ENCODE results near the gene TAS1R1. TPM values are rescaled to one million over a fixed set of nuclear protein-coding genes. Genes with fewer than 3 reads are reported as not detected.
A peak's percentile ranks its signal among the peaks of the same experiment; 100 is the strongest.

TAS1R1 gene
- total and polyA plus RNA-seq, 12 donors = not detected

GRCh38 chr1:6536291-6536690 is 18.8 kb upstream of the TAS1R1 start:
- intact Hi-C loops (cut with DNase I) = loop anchor here in 1 of 10 donors (10.0 kb wide), 1 partner anchor 51 kb away; no protein-coding TSS in a partner anchor
- whole genome bisulfite sequencing, 2 donors = 79 to 87% methylated on average over 5 of the region's 5 CpGs
- Histone ChIP-seq H3K27me3 (no peaks in the 10 kb centered on the region), H3K4me1 (peaks cover 0 to 9% (median 3%) of the 10 kb centered on the region in 9 donors), H3K9me3 (no peaks in the 10 kb centered on the region), H3K27ac (no peak overlapping the region), H3K36me3 (peaks cover 0 to 95% (median 31%) of the 10 kb centered on the region in 9 donors), H3K4me3 (no peak overlapping the region)
- DNase-seq (no peak), ATAC-seq (no peak)
- TF ChIP-seq CTCF (IDR thresholded peaks at IDR 0.05) = no peak

- H3K27ac ChIP-seq = no peak overlapping the region
- peaks cover 0 to 95% (median 11%) of the 10 kb centered on the region in 9 donors for H3K36me3 ChIP-seq
- intact Hi-C loops (cut with DNase I) = loop anchor here in 1 of 10 donors (10.0 kb wide), 1 partner anchor 54 kb away; no protein-coding TSS in a partner anchor
- DNase-seq (no peak), ATAC-seq (no peak)
- 55 to 72% methylated on average over 3 of the region's 3 CpGs for WGBS, 2 donors
- H3K9me3 ChIP-seq = no peaks in the 10 kb centered on the region
- no peak for TF ChIP-seq CTCF (IDR thresholded peaks at IDR 0.05)
- no peak overlapping the region for H3K4me3 ChIP-seq
- H3K4me1 ChIP-seq = peaks cover 0 to 9% (median 3%) of the 10 kb centered on the region in 9 donors
- H3K27me3 ChIP-seq = no peaks in the 10 kb centered on the region
These were observed 16.2 kb upstream of the TAS1R1 start for GRCh38 chr1:6538956-6539355.

GRCh38 chr1:6544831-6545230 is 10.3 kb upstream of the TAS1R1 start:
- H3K36me3 ChIP-seq = peaks cover 0 to 99% (median 31%) of the 10 kb centered on the region in 9 donors
- H3K27ac ChIP-seq = peak overlapping the region in 4 of 10 donors; percentile 33 to 86 (median 57)
- 62 to 74% methylated on average over 3 of the region's 3 CpGs for WGBS, 2 donors

More at GRCh38 chr1:6544831-6545230, 10.3 kb upstream of the TAS1R1 start:
- no peaks in the 10 kb centered on the region for H3K27me3 ChIP-seq
- ATAC-seq (no peak), DNase-seq (no peak)
- H3K4me1 ChIP-seq = peaks cover 0 to 30% (median 16%) of the 10 kb centered on the region in 9 donors
- no peaks in the 10 kb centered on the region for H3K9me3 ChIP-seq
- no peak overlapping the region for H3K4me3 ChIP-seq
- intact Hi-C loops (cut with DNase I) = loop anchor here in 1 of 10 donors (5.0 kb wide), 1 partner anchor 58 kb away; no protein-coding TSS in a partner anchor
- TF ChIP-seq CTCF (IDR thresholded peaks at IDR 0.05) = no peak
